Measurements from ENCODE around the gene FSTL4. TPM values are rescaled to one million over a fixed set of nuclear protein-coding genes. Genes with fewer than 3 reads are reported as not detected.

The FSTL4 gene
- polyA plus RNA-seq, 1 donor (not counting 4 experiments of a cell fraction or from before 2014, with no cell fraction given): 1.7 TPM

DNA sequence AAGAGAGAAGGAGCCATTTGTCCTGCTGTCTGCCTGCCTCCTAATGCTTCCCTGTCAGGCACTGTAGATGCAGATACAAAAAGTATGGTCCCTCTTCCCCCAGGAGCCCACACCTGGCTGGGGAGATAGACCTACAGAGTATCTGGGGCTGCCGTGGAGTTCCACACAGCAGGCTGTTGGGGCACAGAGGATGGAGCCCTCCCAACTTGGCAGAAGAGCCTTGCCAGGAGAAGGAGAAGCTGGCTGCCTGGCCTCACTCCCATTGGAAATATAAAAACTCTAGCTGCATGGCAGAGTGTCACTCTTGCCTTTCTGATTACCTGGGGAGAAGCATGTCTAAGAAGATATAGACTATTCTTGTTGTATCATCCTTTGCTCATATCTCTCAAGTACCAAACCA is 160.4 kb downstream of the FSTL4 start:
- dilution Hi-C loops (cut with MboI; ENCODE audit: extremely low pct_ligation_motif_present, low sequenced_read_pairs): no loop called here
- TF ChIP-seq, protein P1, sequence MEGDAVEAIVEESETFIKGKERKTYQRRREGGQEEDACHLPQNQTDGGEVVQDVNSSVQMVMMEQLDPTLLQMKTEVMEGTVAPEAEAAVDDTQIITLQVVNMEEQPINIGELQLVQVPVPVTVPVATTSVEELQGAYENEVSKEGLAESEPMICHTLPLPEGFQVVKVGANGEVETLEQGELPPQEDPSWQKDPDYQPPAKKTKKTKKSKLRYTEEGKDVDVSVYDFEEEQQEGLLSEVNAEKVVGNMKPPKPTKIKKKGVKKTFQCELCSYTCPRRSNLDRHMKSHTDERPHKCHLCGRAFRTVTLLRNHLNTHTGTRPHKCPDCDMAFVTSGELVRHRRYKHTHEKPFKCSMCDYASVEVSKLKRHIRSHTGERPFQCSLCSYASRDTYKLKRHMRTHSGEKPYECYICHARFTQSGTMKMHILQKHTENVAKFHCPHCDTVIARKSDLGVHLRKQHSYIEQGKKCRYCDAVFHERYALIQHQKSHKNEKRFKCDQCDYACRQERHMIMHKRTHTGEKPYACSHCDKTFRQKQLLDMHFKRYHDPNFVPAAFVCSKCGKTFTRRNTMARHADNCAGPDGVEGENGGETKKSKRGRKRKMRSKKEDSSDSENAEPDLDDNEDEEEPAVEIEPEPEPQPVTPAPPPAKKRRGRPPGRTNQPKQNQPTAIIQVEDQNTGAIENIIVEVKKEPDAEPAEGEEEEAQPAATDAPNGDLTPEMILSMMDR (optimal IDR thresholded peaks at IDR 0.05 in 1 of 3, IDR thresholded peaks at IDR 0.05 in 1 of 3, conservative IDR thresholded peaks at IDR 0.05 in 1 of 3; ENCODE audit: extremely low read depth in 1 of 3, insufficient read depth in 2 of 3, low read length in 3 of 3): no peak
- no peak for TF ChIP-seq EZH2 (IDR thresholded peaks at IDR 0.05; ENCODE audit: low read length)
- Histone ChIP-seq H3K9me1 (ENCODE audit: control insufficient read depth, extremely low read depth, insufficient read depth, low read length) (no peaks in the 10 kb centered on the region), H3K4me2 (ENCODE audit: control insufficient read depth, extremely low read depth, insufficient read depth, low read depth, low read length) (no peak overlapping the region), H2AFZ (ENCODE audit: control insufficient read depth, low read length) (no peak overlapping the region), H3K27me3 (ENCODE audit: control insufficient read depth, extremely low read depth, insufficient read depth, low read length) (peaks cover 8% of the 10 kb centered on the region), H3K9me3 (ENCODE audit: control insufficient read depth, low read depth, low read length) (no peaks in the 10 kb centered on the region), H3K4me3 (ENCODE audit: control insufficient read depth in 2 of 3, extremely low read depth in 1 of 3, insufficient read depth in 2 of 3, low read depth in 1 of 3, low read length in 3 of 3) (no peak overlapping the region), H3K79me2 (ENCODE audit: control insufficient read depth, insufficient read depth, low read length) (no peaks in the 10 kb centered on the region), H3K27ac (ENCODE audit: control insufficient read depth, insufficient read depth, low read length) (no peak overlapping the region), H3K4me1 (ENCODE audit: control insufficient read depth, extremely low read depth, insufficient read depth, low read length) (peaks cover 13% of the 10 kb centered on the region), H4K20me1 (ENCODE audit: control insufficient read depth, extremely low read depth, insufficient read depth, low read length) (no peaks in the 10 kb centered on the region), H3K9ac (ENCODE audit: control insufficient read depth, extremely low read depth, insufficient read depth, low read length) (no peak overlapping the region), H3K36me3 (ENCODE audit: control insufficient read depth in 2 of 2, extremely low read depth in 1 of 2, insufficient read depth in 2 of 2, low read length in 2 of 2) (no peaks in the 10 kb centered on the region)
- DNase-seq (ENCODE audit: low read depth, low spot score) (no peak), FAIRE-seq (no peak)

DNA sequence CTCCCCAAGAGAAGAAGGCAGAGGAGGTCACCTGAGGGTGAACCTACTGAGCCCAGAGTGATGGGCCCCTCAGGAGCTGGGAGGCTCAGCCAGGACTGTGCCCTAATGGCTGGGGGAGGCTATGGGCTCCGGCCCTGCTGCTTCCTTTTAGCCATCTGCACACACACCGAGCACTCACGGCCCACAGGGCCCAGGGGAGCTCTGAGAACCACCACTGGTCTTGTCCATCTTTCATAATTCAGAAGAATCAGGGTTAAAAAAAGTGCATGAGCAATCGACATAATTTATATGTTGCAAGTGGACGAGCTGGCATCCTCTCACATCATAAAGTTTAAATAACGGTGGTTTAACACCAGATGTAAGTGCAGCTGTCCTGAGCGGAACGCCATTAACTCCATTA is 162.1 kb downstream of the FSTL4 start:
- H3K79me2 ChIP-seq (ENCODE audit: control insufficient read depth, insufficient read depth, low read length): no peaks in the 10 kb centered on the region
- no peaks in the 10 kb centered on the region for H4K20me1 ChIP-seq (ENCODE audit: control insufficient read depth, extremely low read depth, insufficient read depth, low read length)
- no peak overlapping the region for H2AFZ ChIP-seq (ENCODE audit: control insufficient read depth, low read length)
- H3K4me2 ChIP-seq (ENCODE audit: control insufficient read depth, extremely low read depth, insufficient read depth, low read depth, low read length): no peak overlapping the region
- H3K4me1 ChIP-seq (ENCODE audit: control insufficient read depth, extremely low read depth, insufficient read depth, low read length): no peaks in the 10 kb centered on the region
- H3K27me3 ChIP-seq (ENCODE audit: control insufficient read depth, extremely low read depth, insufficient read depth, low read length): peaks cover 8% of the 10 kb centered on the region
- H3K9me3 ChIP-seq (ENCODE audit: control insufficient read depth, low read depth, low read length): no peaks in the 10 kb centered on the region
- H3K4me3 ChIP-seq (ENCODE audit: control insufficient read depth in 2 of 3, extremely low read depth in 1 of 3, insufficient read depth in 2 of 3, low read depth in 1 of 3, low read length in 3 of 3): no peak overlapping the region
- H3K9me1 ChIP-seq (ENCODE audit: control insufficient read depth, extremely low read depth, insufficient read depth, low read length): no peaks in the 10 kb centered on the region
- no peak overlapping the region for H3K9ac ChIP-seq (ENCODE audit: control insufficient read depth, extremely low read depth, insufficient read depth, low read length)
- H3K27ac ChIP-seq (ENCODE audit: control insufficient read depth, insufficient read depth, low read length): no peak overlapping the region
- TF ChIP-seq EZH2 (IDR thresholded peaks at IDR 0.05; ENCODE audit: low read length): no peak
- TF ChIP-seq, protein P1 (optimal IDR thresholded peaks at IDR 0.05 in 1 of 3, IDR thresholded peaks at IDR 0.05 in 1 of 3, conservative IDR thresholded peaks at IDR 0.05 in 1 of 3; ENCODE audit: extremely low read depth in 1 of 3, insufficient read depth in 2 of 3, low read length in 3 of 3): no peak
- DNase-seq (ENCODE audit: low read depth, low spot score) (no peak), FAIRE-seq (no peak)
- dilution Hi-C loops (cut with MboI; ENCODE audit: extremely low pct_ligation_motif_present, low sequenced_read_pairs): no loop called here
- no peaks in the 10 kb centered on the region for H3K36me3 ChIP-seq (ENCODE audit: control insufficient read depth in 2 of 2, extremely low read depth in 1 of 2, insufficient read depth in 2 of 2, low read length in 2 of 2)

All from keratinocyte (primary cell).